Measurements from ENCODE around the gene SULT1A3.
"Not testable (repeated sequence)": the region's sequence is repeated elsewhere in the genome, so short reads cannot be mapped to it uniquely, and the experiment has no call there.

Gene SULT1A3

GRCh38 chr16:30199049-30199448 is at the start of gene SULT1A3:
SULT1A3 (plus strand) TSS chr16:30199255; CDS start chr16:30200729, 1,474 bp downstream.
- not testable (repeated sequence) for DNase-seq

GRCh38 chr16:30151091-30151490 is 48.0 kb upstream of the SULT1A3 start:
- DNase-seq = no peak

- DNase-seq = no peak
Measured at GRCh38 chr16:30152517-30152916, 46.5 kb upstream of the SULT1A3 start.

- DNase-seq = no peak
Measured at GRCh38 chr16:30155188-30155587, 43.9 kb upstream of the SULT1A3 start.

GRCh38 chr16:30157214-30157613 is 41.8 kb upstream of the SULT1A3 start:
- no peak for DNase-seq

GRCh38 chr16:30163538-30163937 is 35.5 kb upstream of the SULT1A3 start:
- no peak for DNase-seq

- peak; percentile 99 for DNase-seq
Measured at GRCh38 chr16:30166202-30166902, 32.7 kb upstream of the SULT1A3 start.

GRCh38 chr16:30168746-30169145 is 30.3 kb upstream of the SULT1A3 start:
- DNase-seq = not testable (repeated sequence)

- not testable (repeated sequence) for DNase-seq
Measured at GRCh38 chr16:30169416-30169815, 29.6 kb upstream of the SULT1A3 start.

- not testable (repeated sequence) for DNase-seq
Measured at GRCh38 chr16:30170145-30170544, 28.9 kb upstream of the SULT1A3 start.

GRCh38 chr16:30173054-30173453 is 26.0 kb upstream of the SULT1A3 start:
- DNase-seq = no peak

GRCh38 chr16:30176876-30177275 is 22.2 kb upstream of the SULT1A3 start:
- peak; percentile 26 for DNase-seq

- DNase-seq = no peak
Measured at GRCh38 chr16:30179195-30179594, 19.9 kb upstream of the SULT1A3 start.

GRCh38 chr16:30179931-30180330 is 19.1 kb upstream of the SULT1A3 start:
- DNase-seq = no peak

- DNase-seq = no peak
Measured at GRCh38 chr16:30180741-30181140, 18.3 kb upstream of the SULT1A3 start.

GRCh38 chr16:30183233-30184095 is 15.6 kb upstream of the SULT1A3 start, which contains the start of gene CORO1A:
CORO1A (plus strand) TSS chr16:30183602; CDS start chr16:30185210, 1,608 bp downstream.
- peak; percentile 80 for DNase-seq

- peak; percentile 74 for DNase-seq
Measured at GRCh38 chr16:30184096-30184890, 14.8 kb upstream of the SULT1A3 start.

GRCh38 chr16:30184891-30185682 is 14.0 kb upstream of the SULT1A3 start:
- DNase-seq = peak; percentile 70

GRCh38 chr16:30185683-30186421 is 13.2 kb upstream of the SULT1A3 start:
- peak; percentile 96 for DNase-seq

- DNase-seq = no peak
Measured at GRCh38 chr16:30186444-30186781, 12.6 kb upstream of the SULT1A3 start.

- DNase-seq = peak; percentile 60
Measured at GRCh38 chr16:30186782-30187555, 12.1 kb upstream of the SULT1A3 start.
